Activated CD8-positive, alpha-beta memory T cell treated with anti-CD3 and anti-CD28 coated beads for 24 hours (primary cell): Measurements from ENCODE around the gene PPL.

ENCODE experiments used
- DNase-seq: peaks from one replicate; pipeline ENCODE4 v3.0.0-alpha.2; 2020

The PPL gene

GRCh38 chr16:4883501-4883900, 53.4 kb downstream of the PPL start:
- DNase-seq = no peak

- no peak for DNase-seq
Observed at GRCh38 chr16:4882633-4883285, 54.2 kb downstream of the PPL start.

DNA sequence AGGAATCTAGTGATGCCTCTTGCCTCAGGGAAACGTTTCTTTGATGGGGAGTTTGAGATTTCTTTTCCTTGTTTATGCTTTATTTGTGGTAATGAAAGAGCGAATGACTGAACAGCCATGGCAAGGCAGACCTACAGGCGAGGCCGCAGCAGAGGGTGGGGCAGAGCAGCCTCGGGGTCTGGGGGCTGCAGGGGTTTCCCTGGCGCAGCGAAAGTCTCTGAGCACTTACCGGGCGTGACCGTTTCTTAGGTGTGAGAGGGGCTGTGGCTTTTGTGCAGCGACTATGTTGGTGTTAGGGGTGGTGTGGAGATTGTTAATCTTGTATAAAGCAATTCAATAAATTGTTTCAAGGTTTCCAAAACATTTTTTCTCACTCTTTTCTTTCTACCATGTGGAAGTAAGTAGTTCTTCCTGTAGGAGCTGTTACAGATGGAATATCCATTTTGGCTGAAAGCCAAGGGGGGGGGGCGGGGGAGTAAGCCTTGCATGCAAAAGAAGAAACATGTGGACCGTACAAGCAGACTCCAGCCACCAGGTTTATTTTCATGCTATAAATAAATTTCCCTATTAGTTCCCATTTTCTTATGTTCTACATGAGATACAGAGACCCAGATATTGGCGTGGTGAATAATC, 54.8 kb downstream of the PPL start:
- no peak for DNase-seq

GRCh38 chr16:4880006-4880580, 56.9 kb downstream of the PPL start:
- DNase-seq = no peak

DNA sequence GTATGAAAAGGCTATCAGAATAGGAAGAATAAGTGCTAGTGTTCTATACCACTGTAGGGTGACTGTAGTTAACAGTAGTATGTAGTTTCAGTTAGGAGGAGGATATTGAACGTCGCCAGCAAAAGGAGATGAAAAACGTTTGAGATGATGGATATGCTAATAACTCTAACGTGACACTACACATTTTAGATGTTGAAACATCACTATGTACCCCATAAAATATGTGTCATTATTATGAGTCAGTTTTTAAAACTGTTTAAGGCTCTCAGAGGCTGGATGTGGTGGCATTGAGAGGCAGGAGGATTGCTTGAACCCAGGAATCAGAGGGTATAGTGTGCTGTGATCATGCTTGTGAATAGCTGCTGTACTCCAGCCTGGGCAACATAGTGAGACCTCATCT, 57.9 kb downstream of the PPL start:
- no peak for DNase-seq

DNA sequence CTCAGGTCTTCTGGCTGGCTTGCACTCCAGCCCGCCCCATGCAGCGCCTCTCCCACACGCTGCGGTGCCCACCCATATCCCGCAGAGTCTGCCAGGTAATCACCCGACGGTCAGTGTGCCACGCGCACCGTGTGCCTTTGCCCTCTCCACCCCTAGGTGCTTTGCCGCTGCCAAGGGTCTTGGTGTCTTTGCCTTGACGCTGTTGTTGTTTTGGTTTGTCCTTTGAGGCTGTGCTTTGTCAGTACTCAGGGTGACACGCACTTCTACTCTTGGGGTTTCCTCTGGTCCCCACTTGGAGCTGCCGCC, 59.6 kb downstream of the PPL start:
- no peak for DNase-seq

GRCh38 chr16:4876646-4877379, 60.1 kb downstream of the PPL start:
- DNase-seq = no peak

DNA sequence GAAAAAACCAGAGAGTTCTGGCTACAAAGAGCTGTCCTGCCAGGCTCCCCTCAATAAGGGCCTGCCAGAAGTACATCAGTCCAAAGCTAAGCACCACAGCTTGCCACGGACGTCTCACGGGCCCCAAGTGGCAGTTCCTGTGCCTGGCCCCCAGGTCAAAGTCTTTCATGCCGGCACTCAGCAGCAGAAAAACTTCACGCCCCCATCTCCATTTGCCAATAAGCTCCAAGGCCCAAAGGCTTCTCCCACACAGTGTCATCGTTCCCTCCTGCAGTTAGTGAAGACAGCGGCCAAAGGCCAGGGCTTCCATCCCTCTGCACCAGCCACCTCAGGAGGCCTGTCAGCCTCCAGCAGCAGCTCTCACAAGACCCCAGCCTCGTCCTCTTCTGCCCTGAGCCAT, 62.3 kb downstream of the PPL start:
- DNase-seq = no peak

GRCh38 chr16:4873091-4873490, 63.9 kb downstream of the PPL start:
- DNase-seq = no peak

DNA sequence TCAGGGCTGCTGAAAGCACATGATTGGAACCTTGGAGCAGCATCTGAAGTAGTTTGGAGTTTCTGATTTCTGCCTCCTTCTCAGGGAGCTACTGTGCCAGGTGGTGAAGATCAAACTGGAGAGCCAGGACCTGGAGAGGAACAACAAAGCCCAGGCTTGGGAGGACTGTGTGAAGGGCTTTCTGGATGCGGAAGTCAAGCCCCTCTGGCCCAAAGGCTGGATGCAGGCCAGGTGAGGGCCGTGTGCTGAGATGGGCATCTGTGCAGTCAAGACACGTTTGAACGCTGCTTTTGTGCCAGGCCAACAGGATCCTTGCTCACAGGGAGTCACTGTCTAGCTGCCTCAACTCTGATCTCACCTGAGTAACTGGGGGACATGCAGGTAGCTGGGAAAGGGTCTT, 65.9 kb downstream of the PPL start:
- DNase-seq = no peak

DNA sequence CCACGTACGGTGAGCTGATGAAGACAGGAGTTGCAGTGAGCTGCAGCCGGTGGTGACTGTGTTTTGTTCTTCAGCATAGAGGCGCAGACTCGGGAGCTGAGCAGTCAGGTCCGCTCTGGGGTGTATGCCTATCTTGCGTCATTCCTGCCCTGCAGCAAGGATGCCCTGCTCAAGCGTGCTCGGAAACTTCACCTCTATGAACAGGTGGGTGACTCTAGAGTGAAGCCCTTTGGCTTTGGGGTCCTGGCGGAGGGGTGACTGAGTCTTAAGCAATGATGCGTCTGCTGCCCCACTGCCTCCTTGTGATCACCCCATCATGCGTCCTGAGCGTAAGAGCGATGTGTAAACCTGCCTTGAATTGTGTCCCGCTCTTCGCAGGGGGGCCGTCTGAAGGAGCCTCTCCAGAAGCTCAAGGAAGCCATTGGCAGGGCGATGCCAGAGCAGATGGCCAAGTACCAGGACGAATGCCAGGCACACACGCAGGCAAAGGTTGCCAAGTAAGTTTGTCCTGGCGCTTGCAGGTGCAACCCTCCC, 66.7 kb downstream of the PPL start:
- DNase-seq = no peak

DNA sequence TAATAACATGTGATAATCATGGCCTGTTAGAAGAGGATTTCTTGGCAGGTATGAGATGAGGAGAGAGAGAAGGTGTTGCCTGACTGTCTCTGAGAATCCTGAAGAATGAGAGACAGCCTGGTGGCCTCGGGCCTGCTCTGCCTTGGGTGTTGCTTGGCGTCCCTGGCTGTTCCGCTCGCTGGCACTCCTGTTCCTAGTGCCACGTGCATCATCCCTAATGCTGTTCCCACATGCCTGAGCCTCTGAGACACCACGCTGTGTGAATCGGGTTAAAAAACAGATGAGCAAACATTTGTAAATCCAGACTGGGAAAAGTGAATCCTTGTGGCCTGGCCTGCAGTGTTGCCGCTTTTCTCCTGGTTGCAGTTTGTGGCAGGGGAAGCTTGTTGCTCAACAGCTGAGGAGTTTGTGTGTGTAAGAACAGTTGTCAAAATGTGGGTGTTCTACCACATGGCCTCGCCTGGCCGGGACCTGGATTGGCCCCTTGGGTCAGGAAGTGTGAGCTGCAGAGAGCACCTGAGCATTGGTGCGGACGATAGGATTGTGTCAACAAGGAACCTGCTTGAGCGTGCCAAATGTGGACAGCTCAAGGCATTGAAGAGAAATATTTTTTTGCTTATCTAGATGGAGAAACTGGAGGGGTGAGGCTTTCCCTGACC, 67.7 kb downstream of the PPL start:
- DNase-seq = no peak

DNA sequence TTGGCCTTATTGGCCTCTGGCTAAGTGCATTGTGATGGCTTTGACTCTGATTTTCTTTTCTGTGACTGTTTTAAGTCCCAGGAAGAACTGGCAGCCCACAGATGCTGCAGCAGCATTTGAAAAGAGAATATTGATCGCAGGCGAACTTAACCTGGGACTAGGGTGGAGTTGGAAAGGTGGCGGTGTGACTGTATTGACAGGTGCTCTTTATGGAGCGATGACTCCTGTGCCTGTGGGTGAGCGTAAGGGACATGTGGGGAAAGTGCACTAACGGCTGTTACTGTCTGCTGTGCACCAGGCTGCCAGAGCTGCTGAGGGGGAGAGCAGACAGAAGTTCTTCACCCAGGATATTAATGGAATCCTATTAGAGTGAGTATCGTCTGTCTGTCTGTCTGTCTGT, 68.4 kb downstream of the PPL start:
- DNase-seq = no peak

GRCh38 chr16:4868026-4868425, 68.9 kb downstream of the PPL start:
- DNase-seq = no peak

- DNase-seq = no peak
Observed at GRCh38 chr16:4866586-4866985, 70.4 kb downstream of the PPL start.

GRCh38 chr16:4865231-4865860, 71.6 kb downstream of the PPL start:
- no peak for DNase-seq

- DNase-seq = no peak
Observed at GRCh38 chr16:4864728-4865127, 72.2 kb downstream of the PPL start.

DNA sequence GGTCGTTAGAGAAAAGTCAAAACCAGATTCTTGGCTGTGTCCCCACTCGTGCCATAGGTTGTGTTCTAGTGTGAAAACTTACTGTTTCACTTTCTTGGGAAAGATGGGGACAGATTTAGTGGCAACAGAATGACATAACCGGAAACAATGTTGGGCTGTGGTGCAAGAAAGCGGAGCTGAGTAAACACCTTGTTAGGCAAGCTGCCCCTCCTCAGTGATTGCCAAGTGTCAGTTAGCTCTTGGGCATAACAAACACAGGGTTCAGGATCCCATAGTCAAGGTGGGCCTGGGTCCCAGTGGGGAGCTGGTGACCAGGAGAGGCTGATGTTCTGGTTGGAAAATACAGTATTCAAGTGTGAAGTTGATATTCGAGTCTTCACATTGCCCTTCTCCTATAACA, 74.3 kb downstream of the PPL start:
- DNase-seq = no peak

GRCh38 chr16:4860727-4861342, 76.1 kb downstream of the PPL start:
- no peak for DNase-seq

DNA sequence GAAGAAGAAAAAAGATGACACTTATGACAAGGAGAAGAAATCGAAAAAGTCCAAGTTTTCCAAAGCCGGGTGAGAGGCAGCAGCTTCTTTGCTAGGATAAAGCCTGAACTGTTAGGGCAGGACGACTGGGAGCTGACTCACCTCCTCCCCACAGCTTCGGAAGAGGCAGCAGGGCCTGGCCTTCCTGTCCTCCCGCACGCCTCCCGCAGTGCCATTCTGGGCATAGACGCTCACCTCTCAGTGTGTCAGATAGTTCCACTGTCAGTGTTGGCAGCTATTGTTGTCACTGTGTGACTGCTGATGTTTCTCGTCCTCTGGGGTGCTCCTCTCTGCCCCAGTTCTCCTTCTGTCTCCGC, 77.1 kb downstream of the PPL start:
- no peak for DNase-seq

DNA sequence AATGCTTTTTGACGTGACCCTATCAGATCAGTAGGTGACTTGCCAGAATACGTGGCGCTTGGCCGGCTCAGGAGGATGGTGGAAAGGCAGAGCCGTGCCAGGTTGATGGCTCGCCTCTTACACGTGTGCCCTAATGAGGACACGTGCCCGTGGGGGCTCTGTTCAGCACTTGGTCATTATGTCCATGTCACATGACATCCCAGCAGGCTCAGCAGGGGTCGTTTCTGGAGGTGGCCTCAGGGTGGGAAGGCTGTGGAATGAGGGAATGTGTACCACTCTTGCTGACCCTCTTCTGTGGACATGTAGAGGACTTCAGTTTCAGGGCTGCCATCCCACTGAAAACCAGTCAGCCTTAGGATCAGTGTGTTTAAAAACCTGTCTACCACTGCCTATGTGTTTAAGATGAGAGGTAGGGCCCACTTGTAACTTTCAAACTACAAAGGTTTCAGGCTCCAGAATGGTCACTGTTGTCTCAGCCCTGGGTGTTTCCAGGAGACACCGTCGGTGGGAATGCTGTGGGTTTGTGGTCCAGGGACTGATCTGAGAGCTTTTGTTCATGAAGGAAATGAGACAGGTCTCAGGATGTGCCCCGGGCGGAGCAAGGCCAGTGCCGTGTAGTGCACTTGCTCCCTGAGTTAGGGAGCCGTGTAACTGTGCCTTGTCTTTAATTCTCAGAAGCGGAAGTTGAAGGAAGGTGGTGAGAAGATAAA, 77.6 kb downstream of the PPL start:
- DNase-seq = no peak

DNA sequence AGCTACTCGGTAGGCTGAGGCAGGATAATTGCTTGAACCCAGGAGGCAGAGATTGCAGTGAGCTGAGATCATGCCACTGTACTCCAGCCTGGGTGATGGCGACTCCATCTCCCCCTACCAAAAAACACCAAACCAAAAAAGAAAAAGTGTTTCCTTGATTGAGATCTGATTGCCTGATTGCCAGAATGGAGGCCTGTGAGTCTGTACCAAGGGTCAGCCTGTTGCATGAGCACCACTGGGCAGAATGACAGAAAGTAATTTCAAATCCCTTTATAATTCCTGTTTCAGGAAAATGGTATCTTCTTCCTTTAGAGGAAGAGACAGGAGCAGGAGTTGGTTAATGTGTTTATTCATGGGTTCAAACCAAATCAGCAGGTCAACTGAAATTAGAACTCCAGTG, 81.1 kb downstream of the PPL start:
- no peak for DNase-seq
